K562 (cell line): Measurements from ENCODE around the gene PIP4K2C. TPM values are rescaled to one million over a fixed set of nuclear protein-coding genes. Genes with fewer than 3 reads are reported as not detected.

ENCODE experiments used
- FOXJ3 ChIP-seq: sonication (generic); formaldehyde crosslinking; IDR thresholded peaks from 2 replicates; pipeline ENCODE4 v1.4.0; 2020; ENCODE audit warnings: mild to moderate bottlenecking, missing genetic modification reagents
- GTF2F1 ChIP-seq: IDR thresholded peaks from 2 replicates; pipeline ENCODE4 v1.6.1; 2011; ENCODE audit warnings: low read depth, low read length, improper control_type of control experiment
- HIVEP1 ChIP-seq: fragments of 250-450 bp; sonication (Bioruptor Pico); IDR thresholded peaks from 2 replicates; pipeline ENCODE4 v1.4.0; 2020; ENCODE audit warnings: mild to moderate bottlenecking
- KDM4B ChIP-seq, 2 experiments: fragments of 450-650 bp in 1 of 2; sonication (generic) in 1 of 2; IDR thresholded peaks; 2 replicates each; pipeline ENCODE4 v1.6.1; 2016 to 2017; ENCODE audit warnings: borderline replicate concordance in 2 of 2, antibody characterized with exemption in 1 of 2, low read depth in 1 of 2, mild to moderate bottlenecking in 1 of 2
- WHSC1 ChIP-seq: IDR thresholded peaks from one replicate; pipeline ENCODE4 v1.6.1; 2012; ENCODE audit warnings: low read length, control low read depth, inconsistent platforms
- ZBTB11 ChIP-seq, 3 experiments: fragments of 200-800 bp in 1 of 3; fragments of 250-450 bp in 1 of 3; fragments of 450-650 bp in 1 of 3; sonication (Bioruptor Pico) in 1 of 3; sonication (Bioruptor generic) in 1 of 3; formaldehyde crosslinking in 1 of 3; IDR thresholded peaks; 2 replicates each; pipeline versions ENCODE4 v1.6.1 to v1.8.0; 2016 to 2022; ENCODE audit warnings: mild to moderate bottlenecking in 2 of 3, missing genetic modification characterization in 2 of 3, missing compliant biosample characterization in 1 of 3, moderate library complexity in 1 of 3
- polyA plus RNA-seq, 8 experiments: library from polyadenylated mRNA; depleted of rRNA in 4 of 8; stranded (reverse) in 5 of 8; unstranded in 3 of 8; fragments of >200 nt; fragmentation: Nextera tagmentation in 2 of 8; fragmentation: Illumina TruSeq in 1 of 8; extraction: Ambion mirVana in 2 of 8; extraction: Trizol in 1 of 8; gene quantifications; 2 replicates each; pipeline versions ENCODE4 v1.2.1 to v1.2.3, GENCODE V29; 2011 to 2014; ENCODE audit warnings: inconsistent platforms in 1 of 8, missing spikeins in 1 of 8
- total RNA-seq, 7 experiments: library from RNA; depleted of rRNA in 6 of 7; stranded (reverse); fragments of >200 nt in 6 of 7; fragmentation: Illumina TruSeq in 2 of 7; extraction: Trizol in 2 of 7; gene quantifications; 2 replicates each; pipeline versions ENCODE4 v1.2.1 to v1.2.3, GENCODE V29; 2011 to 2021; ENCODE audit warnings: low replicate concordance in 1 of 7
- TF ChIP-seq, protein P1 (sequence below): sonication (generic); formaldehyde crosslinking; IDR thresholded peaks from 2 replicates; pipeline ENCODE4 v1.8.1; 2023; ENCODE audit warnings: mild to moderate bottlenecking, missing genetic modification reagents
- TF ChIP-seq, protein P2 (sequence below), 2 experiments: fragments of 450-650 bp in 1 of 2; sonication (generic) in 1 of 2; formaldehyde crosslinking in 1 of 2; IDR thresholded peaks; 2 replicates each; pipeline versions ENCODE4 v1.7.1 to v1.9.0; 2016 to 2022; ENCODE audit warnings: inconsistent platforms in 1 of 2, mild to moderate bottlenecking in 1 of 2, missing genetic modification reagents in 1 of 2

The PIP4K2C gene
- total and polyA plus RNA-seq, 9 of the 15 experiments (the other 6 are each of a cell fraction or from before 2014, with no cell fraction given), result 9.0 to 41.4 (median 18.3) TPM

DNA sequence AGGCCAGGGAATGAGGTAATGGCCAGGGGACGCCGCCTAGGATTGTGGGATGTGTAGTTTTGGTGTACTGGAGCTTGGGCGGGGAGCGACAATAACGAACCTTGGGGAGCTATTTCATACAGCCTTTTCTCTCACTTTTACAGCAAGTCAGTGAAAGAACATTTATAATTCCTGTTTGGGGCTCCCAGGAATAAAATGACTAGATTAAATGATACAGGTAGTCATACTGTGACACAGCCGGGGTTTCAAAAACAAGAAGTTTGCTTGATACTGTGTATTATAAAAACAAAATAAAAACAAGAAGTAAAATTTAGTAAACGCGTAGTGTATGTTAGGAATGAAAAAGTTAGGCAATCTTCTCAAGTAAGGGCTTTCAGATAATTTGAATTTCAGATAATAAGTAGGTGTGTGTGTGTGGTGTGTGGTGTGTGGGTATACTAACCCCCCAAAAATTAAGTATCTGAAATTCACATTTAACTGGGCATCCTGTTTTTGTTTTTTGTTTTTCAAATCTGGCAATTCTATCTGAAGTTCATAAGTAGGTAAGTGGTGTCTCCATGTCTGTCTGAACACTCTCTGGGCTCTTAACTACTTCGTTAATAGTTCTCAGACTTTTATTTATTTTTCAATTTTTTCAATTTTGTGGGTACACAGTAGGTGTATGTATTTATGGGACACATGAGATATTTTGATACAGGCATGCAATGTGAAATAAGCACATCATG is 43.5 kb upstream of the PIP4K2C start (continued):
- TF ChIP-seq ZBTB11 (CRISPR knock-in tag; IDR thresholded peaks at IDR 0.05) (no peak), FOXJ3 (no peak), GTF2F1 (no peak), HIVEP1 (CRISPR knock-in tag) (no peak), WHSC1 (no peak), KDM4B (IDR thresholded peaks at IDR 0.05; ENCODE audit: borderline replicate concordance in 2 of 2, low read depth in 1 of 2) (no peak)
- TF ChIP-seq, protein P1, sequence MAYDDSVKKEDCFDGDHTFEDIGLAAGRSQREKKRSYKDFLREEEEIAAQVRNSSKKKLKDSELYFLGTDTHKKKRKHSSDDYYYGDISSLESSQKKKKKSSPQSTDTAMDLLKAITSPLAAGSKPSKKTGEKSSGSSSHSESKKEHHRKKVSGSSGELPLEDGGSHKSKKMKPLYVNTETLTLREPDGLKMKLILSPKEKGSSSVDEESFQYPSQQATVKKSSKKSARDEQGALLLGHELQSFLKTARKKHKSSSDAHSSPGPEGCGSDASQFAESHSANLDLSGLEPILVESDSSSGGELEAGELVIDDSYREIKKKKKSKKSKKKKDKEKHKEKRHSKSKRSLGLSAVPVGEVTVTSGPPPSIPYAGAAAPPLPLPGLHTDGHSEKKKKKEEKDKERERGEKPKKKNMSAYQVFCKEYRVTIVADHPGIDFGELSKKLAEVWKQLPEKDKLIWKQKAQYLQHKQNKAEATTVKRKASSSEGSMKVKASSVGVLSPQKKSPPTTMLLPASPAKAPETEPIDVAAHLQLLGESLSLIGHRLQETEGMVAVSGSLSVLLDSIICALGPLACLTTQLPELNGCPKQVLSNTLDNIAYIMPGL, result no peak
- TF ChIP-seq, protein P2, sequence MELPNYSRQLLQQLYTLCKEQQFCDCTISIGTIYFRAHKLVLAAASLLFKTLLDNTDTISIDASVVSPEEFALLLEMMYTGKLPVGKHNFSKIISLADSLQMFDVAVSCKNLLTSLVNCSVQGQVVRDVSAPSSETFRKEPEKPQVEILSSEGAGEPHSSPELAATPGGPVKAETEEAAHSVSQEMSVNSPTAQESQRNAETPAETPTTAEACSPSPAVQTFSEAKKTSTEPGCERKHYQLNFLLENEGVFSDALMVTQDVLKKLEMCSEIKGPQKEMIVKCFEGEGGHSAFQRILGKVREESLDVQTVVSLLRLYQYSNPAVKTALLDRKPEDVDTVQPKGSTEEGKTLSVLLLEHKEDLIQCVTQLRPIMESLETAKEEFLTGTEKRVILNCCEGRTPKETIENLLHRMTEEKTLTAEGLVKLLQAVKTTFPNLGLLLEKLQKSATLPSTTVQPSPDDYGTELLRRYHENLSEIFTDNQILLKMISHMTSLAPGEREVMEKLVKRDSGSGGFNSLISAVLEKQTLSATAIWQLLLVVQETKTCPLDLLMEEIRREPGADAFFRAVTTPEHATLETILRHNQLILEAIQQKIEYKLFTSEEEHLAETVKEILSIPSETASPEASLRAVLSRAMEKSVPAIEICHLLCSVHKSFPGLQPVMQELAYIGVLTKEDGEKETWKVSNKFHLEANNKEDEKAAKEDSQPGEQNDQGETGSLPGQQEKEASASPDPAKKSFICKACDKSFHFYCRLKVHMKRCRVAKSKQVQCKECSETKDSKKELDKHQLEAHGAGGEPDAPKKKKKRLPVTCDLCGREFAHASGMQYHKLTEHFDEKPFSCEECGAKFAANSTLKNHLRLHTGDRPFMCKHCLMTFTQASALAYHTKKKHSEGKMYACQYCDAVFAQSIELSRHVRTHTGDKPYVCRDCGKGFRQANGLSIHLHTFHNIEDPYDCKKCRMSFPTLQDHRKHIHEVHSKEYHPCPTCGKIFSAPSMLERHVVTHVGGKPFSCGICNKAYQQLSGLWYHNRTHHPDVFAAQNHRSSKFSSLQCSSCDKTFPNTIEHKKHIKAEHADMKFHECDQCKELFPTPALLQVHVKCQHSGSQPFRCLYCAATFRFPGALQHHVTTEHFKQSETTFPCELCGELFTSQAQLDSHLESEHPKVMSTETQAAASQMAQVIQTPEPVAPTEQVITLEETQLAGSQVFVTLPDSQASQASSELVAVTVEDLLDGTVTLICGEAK (IDR thresholded peaks at IDR 0.05), result 0 out of 2 replicates have a peak, but pooled peaks have one; percentile 30
- TF ChIP-seq, protein P2 (CRISPR knock-in tag; IDR thresholded peaks at IDR 0.05), result no peak
